GM18873 (cell line): Measurements from ENCODE around the gene PDE9A.

ENCODE experiments used
- ATAC-seq: cut with Tn5 transposase; IDR thresholded peaks from one replicate; pipeline ENCODE4 v1.9.1; 2021; ENCODE audit warnings: mild to moderate bottlenecking, moderate library complexity, moderate number of reproducible peaks; ENCODE audit not compliant: unreplicated experiment, low FRiP score

Gene PDE9A

GRCh38 chr21:42641311-42642218 lies 11.9 kb upstream of the PDE9A start:
- ATAC-seq = no peak

- no peak for ATAC-seq
Measured at GRCh38 chr21:42642219-42642745, 11.1 kb upstream of the PDE9A start.

GRCh38 chr21:42644223-42645208 lies 8.9 kb upstream of the PDE9A start:
- no peak for ATAC-seq

- ATAC-seq = no peak
Measured at GRCh38 chr21:42645211-42646075, 8.0 kb upstream of the PDE9A start.

GRCh38 chr21:42646076-42646825 lies 7.2 kb upstream of the PDE9A start:
- no peak for ATAC-seq

GRCh38 chr21:42646836-42647235 lies 6.6 kb upstream of the PDE9A start:
- ATAC-seq = no peak

- ATAC-seq = no peak
Measured at GRCh38 chr21:42648606-42649005, 4.8 kb upstream of the PDE9A start.

- ATAC-seq = no peak
Measured at GRCh38 chr21:42649122-42650032, 4.0 kb upstream of the PDE9A start.

- ATAC-seq = no peak
Measured at GRCh38 chr21:42650033-42650370, 3.4 kb upstream of the PDE9A start.

GRCh38 chr21:42650441-42651421 lies 2.7 kb upstream of the PDE9A start:
- no peak for ATAC-seq

- no peak for ATAC-seq
Measured at GRCh38 chr21:42651515-42652401, 1.7 kb upstream of the PDE9A start.

- ATAC-seq = no peak
Measured at GRCh38 chr21:42652527-42653230, 742 bp upstream of the PDE9A start.

- no peak for ATAC-seq
Measured at GRCh38 chr21:42654179-42654912, 925 bp downstream of the PDE9A start.

GRCh38 chr21:42654913-42655795 lies 1.7 kb downstream of the PDE9A start:
- ATAC-seq = no peak
